Sigmoid colon (tissue), 7 donors: ENCODE measurements around the gene ZBTB38. TPM values are rescaled to one million over a fixed set of nuclear protein-coding genes. Genes with fewer than 3 reads are reported as not detected.

Source experiments
- DNase-seq: peaks from one replicate; pipeline ENCODE4 v3.0.0-alpha.2; 2019
- H3K27ac ChIP-seq, 4 donors: fragments of 200-600 bp; sonication (generic); one replicate each; pipeline ENCODE4 v1.5.1; 2016 to 2019; ENCODE audit warnings: mild to moderate bottlenecking in 1 of 4
- H3K27me3 ChIP-seq, 3 donors: fragments of 200-600 bp; sonication (generic); one replicate each; pipeline ENCODE4 v1.5.1; 2019; ENCODE audit warnings: mild to moderate bottlenecking in 1 of 3
- H3K36me3 ChIP-seq, 4 donors: fragments of 200-600 bp; sonication (generic); one replicate each; pipeline ENCODE4 v1.5.1; 2016 to 2019
- H3K4me1 ChIP-seq, 4 donors: fragments of 200-600 bp; sonication (generic); one replicate each; pipeline ENCODE4 v1.5.1; 2017 to 2019
- H3K4me3 ChIP-seq, 4 donors: fragments of 200-600 bp; sonication (generic); one replicate each; pipeline ENCODE4 v1.5.1; 2017 to 2019; ENCODE audit warnings: mild to moderate bottlenecking in 2 of 4, moderate library complexity in 1 of 4
- H3K9me3 ChIP-seq, 4 donors: fragments of 200-600 bp in 3 of 4; sonication (generic) in 3 of 4; one replicate each; pipeline versions ENCODE4 v1.5.1 to v1.6.1; 2013 to 2019
- EP300 ChIP-seq, 4 donors: sonication (generic); formaldehyde crosslinking; IDR thresholded peaks; one replicate each; pipeline ENCODE4 v1.6.1; 2017; ENCODE audit warnings: antibody characterized with exemption in 4 of 4
- POLR2A ChIP-seq, 2 donors: fragments of 450-650 bp; IDR thresholded peaks; one replicate each; pipeline ENCODE4 v1.6.1; 2016; ENCODE audit warnings: antibody characterized with exemption in 2 of 2, mild to moderate bottlenecking in 2 of 2, moderate library complexity in 2 of 2
- POLR2AphosphoS5 ChIP-seq, 4 donors: sonication (generic); formaldehyde crosslinking; IDR thresholded peaks; one replicate each; pipeline ENCODE4 v1.6.1; 2017; ENCODE audit warnings: antibody characterized with exemption in 4 of 4
- WGBS, 2 donors: extraction: QIAGEN DNeasy Blood & Tissue Kit; methylation state at CpG; one replicate each; pipeline ENCODE4 v1.1.7; 2013; 5-methylcytosine and 5-hydroxymethylcytosine counted together
- intact Hi-C: fragments of 100-400 bp; cut with DNase I; formaldehyde crosslinking; loops from one replicate; pipeline ENCODE4 v1.15.1; 2023
- polyA plus RNA-seq, 3 donors: library from polyadenylated mRNA; stranded (reverse); fragments of 200-250 nt; gene quantifications; one replicate each; pipeline ENCODE4 v1.2.3, GENCODE V29; 2013
- total RNA-seq, 4 donors: library from RNA; depleted of rRNA; stranded (reverse); fragments of >200 nt; gene quantifications; one replicate each; pipeline ENCODE4 v1.1.0, GENCODE V29; 2016
- TF ChIP-seq, protein P1 (sequence below), 4 experiments: fragments of 450-650 bp in 3 of 4; fragments of 200-600 bp in 1 of 4; IDR thresholded peaks; one replicate each; pipeline ENCODE4 v1.5.1; 2016 to 2019; ENCODE audit warnings: antibody characterized with exemption in 4 of 4, mild to moderate bottlenecking in 3 of 4, moderate library complexity in 2 of 4
- donor health status: healthy with polysubstance abuse.
- donor health status: Bipolar disorder and iron deficiency.
- donor health status: healthy.

ZBTB38 gene, protein sequence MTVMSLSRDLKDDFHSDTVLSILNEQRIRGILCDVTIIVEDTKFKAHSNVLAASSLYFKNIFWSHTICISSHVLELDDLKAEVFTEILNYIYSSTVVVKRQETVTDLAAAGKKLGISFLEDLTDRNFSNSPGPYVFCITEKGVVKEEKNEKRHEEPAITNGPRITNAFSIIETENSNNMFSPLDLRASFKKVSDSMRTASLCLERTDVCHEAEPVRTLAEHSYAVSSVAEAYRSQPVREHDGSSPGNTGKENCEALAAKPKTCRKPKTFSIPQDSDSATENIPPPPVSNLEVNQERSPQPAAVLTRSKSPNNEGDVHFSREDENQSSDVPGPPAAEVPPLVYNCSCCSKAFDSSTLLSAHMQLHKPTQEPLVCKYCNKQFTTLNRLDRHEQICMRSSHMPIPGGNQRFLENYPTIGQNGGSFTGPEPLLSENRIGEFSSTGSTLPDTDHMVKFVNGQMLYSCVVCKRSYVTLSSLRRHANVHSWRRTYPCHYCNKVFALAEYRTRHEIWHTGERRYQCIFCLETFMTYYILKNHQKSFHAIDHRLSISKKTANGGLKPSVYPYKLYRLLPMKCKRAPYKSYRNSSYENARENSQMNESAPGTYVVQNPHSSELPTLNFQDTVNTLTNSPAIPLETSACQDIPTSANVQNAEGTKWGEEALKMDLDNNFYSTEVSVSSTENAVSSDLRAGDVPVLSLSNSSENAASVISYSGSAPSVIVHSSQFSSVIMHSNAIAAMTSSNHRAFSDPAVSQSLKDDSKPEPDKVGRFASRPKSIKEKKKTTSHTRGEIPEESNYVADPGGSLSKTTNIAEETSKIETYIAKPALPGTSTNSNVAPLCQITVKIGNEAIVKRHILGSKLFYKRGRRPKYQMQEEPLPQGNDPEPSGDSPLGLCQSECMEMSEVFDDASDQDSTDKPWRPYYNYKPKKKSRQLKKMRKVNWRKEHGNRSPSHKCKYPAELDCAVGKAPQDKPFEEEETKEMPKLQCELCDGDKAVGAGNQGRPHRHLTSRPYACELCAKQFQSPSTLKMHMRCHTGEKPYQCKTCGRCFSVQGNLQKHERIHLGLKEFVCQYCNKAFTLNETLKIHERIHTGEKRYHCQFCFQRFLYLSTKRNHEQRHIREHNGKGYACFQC (N-terminal part only)
- total RNA-seq (100 to 1,000 TPM; 150 to 178 (median 155) TPM), polyA plus RNA-seq (10 to 100 TPM; 16.8 to 23.1 (median 19.9) TPM)

DNA sequence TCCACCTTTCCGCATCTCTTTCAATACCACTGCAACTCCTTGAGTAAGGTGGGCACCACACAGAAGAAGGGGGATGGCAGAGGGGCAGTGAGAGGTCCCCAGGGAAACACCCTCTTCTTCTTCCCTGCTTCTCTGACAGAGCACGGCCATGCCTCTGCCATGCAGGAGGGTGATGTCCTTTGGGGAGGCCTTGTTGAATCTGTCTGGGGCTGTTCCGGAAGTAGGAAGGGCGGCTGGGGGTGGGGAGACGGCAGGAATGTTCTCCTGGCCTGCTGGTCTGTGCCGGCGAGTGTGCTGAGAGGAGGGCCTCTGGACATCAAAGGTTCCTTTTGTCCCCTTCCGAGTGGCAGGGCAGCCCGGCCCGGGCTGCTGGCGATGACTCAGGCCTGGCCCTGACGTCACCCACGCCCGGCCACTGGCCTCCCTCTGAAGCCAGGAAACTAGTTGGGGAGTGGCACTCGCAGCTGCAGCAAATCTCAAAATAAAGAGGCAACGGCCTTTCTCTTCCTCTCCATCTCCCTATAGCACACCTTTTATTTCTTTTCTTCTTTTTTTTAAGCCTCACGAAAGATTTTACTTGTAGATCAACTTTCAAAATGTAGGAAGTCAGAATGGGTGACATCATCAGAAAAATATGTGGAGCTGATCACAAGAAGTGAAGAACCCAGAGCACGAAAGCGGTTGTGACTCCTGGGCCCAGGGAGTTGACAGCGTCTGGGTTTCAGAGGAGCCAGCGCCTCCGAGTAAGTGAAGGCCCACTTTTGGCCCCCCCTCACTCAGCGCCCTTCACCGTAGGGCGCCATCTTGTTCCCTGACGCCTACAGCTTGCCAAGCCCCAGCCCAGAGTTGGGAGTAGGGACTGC is at the start of gene ZBTB38:
Gene ZBTB38 (plus strand): TSS at position 443 of the 863 bp plus-strand sequence. CDS start 73,885 bp downstream, outside the sequence.
- no peaks in the 10 kb centered on the region for H3K36me3 ChIP-seq
- peak within 1 kb of the TSS in 3 of 4 donors; percentile 13 to 24 (median 20) for H3K4me3 ChIP-seq
- DNase-seq, result peak; percentile 95
- TF ChIP-seq POLR2A (IDR thresholded peaks at IDR 0.05) (peak; percentile 41 to 42), EP300 (IDR thresholded peaks at IDR 0.05) (peak in 2 of 4 donors; percentile 60 to 65), POLR2AphosphoS5 (IDR thresholded peaks at IDR 0.05) (peak; percentile 67 to 82 (median 80))
- TF ChIP-seq, protein P1, sequence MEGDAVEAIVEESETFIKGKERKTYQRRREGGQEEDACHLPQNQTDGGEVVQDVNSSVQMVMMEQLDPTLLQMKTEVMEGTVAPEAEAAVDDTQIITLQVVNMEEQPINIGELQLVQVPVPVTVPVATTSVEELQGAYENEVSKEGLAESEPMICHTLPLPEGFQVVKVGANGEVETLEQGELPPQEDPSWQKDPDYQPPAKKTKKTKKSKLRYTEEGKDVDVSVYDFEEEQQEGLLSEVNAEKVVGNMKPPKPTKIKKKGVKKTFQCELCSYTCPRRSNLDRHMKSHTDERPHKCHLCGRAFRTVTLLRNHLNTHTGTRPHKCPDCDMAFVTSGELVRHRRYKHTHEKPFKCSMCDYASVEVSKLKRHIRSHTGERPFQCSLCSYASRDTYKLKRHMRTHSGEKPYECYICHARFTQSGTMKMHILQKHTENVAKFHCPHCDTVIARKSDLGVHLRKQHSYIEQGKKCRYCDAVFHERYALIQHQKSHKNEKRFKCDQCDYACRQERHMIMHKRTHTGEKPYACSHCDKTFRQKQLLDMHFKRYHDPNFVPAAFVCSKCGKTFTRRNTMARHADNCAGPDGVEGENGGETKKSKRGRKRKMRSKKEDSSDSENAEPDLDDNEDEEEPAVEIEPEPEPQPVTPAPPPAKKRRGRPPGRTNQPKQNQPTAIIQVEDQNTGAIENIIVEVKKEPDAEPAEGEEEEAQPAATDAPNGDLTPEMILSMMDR (IDR thresholded peaks at IDR 0.05), result no peak
- WGBS, 2 donors, result 31 to 58% methylated on average over 26 of the region's 26 CpGs
- H3K27me3 ChIP-seq, result no peaks in the 10 kb centered on the region
- intact Hi-C loops, result loop anchor here (2.0 to 5.0 kb wide), 3 partner anchors 35 to 509 kb away; partner anchors contain the start of gene ATP1B3
- no peaks in the 10 kb centered on the region for H3K9me3 ChIP-seq
- peaks cover 0 to 46% (median 46%) of the 10 kb centered on the region in 4 donors for H3K4me1 ChIP-seq
- H3K27ac ChIP-seq, result peak within 1 kb of the TSS; percentile 81 to 95 (median 90)

DNA sequence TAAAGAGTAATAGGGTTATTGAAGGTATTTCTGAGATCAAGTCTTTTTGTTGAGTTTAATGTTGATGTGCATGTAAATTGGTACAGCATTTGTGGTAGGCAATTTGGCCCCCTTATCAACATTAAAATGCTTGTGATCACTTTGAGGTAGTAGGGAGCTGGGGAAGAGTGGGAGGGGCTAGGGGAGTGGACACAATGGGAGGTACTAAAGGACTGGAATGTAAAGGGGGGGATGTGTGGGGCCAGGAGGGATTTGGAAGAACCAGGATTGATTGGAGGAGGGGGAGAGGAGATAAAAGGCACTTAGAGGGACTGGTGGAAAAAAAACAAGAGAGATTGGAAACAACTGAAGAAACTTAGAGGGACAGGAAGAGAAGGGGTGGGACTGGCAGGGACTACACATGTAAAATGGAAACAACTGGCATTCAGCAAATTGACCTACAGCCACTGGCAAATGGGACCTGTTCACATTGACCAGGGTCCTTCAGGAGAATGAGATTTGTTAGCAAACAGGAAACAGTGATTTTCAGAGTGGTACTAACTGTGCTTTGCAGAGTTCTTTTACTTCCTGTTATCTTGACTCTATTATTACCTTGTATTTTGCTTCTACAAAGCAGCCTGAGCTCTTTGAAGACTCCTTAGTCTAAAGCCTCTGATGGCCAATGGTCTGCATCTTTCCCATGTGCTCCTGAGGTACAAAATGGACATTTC is 47.8 kb upstream of the ZBTB38 start:
- Histone ChIP-seq H3K4me1 (no peaks in the 10 kb centered on the region), H3K27ac (no peak overlapping the region), H3K36me3 (no peaks in the 10 kb centered on the region), H3K9me3 (no peaks in the 10 kb centered on the region), H3K27me3 (no peaks in the 10 kb centered on the region), H3K4me3 (no peak overlapping the region)
- intact Hi-C loops, result no loop called here
- DNase-seq, result no peak
- TF ChIP-seq EP300 (IDR thresholded peaks at IDR 0.05) (no peak), POLR2AphosphoS5 (IDR thresholded peaks at IDR 0.05) (no peak), POLR2A (IDR thresholded peaks at IDR 0.05) (no peak)
- TF ChIP-seq, protein P1 (IDR thresholded peaks at IDR 0.05), result no peak

DNA sequence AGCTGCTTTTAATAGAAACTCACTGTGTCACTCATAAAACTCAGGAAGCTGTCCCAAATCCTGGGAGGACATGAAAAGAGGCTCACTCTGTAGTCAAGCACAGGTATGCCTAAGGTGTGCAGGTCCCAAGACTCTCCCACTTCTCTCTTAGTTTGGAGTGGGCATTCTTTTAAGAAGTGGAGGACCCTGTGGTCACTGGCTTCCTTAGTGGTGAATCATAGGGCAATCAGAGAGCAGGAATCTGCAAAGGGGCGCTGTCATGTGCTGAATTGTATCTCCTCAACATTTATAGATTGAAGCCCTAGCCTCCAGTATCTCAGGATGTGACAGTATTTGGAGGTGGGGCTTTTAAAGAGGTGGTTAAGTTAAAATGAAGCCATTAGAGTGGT is 47.2 kb upstream of the ZBTB38 start:
- no peak for DNase-seq
- Histone ChIP-seq H3K27ac (no peak overlapping the region), H3K4me3 (no peak overlapping the region), H3K9me3 (no peaks in the 10 kb centered on the region), H3K36me3 (no peaks in the 10 kb centered on the region), H3K27me3 (no peaks in the 10 kb centered on the region), H3K4me1 (no peaks in the 10 kb centered on the region)
- no peak for TF ChIP-seq POLR2A (IDR thresholded peaks at IDR 0.05)
- no peak for TF ChIP-seq EP300 (IDR thresholded peaks at IDR 0.05)
- TF ChIP-seq POLR2AphosphoS5 (IDR thresholded peaks at IDR 0.05), result no peak
- TF ChIP-seq, protein P1 (IDR thresholded peaks at IDR 0.05), result no peak
- 94 to 95% methylated on average over 1 of the region's 1 CpG for WGBS, 2 donors
- intact Hi-C loops, result no loop called here
